Esophagus (tissue), 2 donors: ENCODE measurements around the gene SLC25A34. TPM values are rescaled to one million over a fixed set of nuclear protein-coding genes. Genes with fewer than 3 reads are reported as not detected.

Experiments used
- H3K27ac ChIP-seq, 2 donors: one replicate each; pipeline ENCODE4 v1.5.1; 2013; ENCODE audit warnings: low read depth in 2 of 2, mild to moderate bottlenecking in 2 of 2, inconsistent platforms in 1 of 2, low read length in 1 of 2, moderate library complexity in 1 of 2
- H3K27me3 ChIP-seq, 2 donors: one replicate each; pipeline ENCODE4 v1.6.1; 2013; ENCODE audit warnings: low read length in 2 of 2, control low read depth in 1 of 2, mild to moderate bottlenecking in 1 of 2; ENCODE audit not compliant: insufficient read depth in 2 of 2, control insufficient read depth in 1 of 2
- H3K36me3 ChIP-seq, 2 donors: one replicate each; pipeline ENCODE4 v1.6.1; 2013; ENCODE audit warnings: low read length in 1 of 2; ENCODE audit not compliant: control insufficient read depth in 2 of 2, insufficient read depth in 2 of 2
- H3K4me1 ChIP-seq, 2 donors: one replicate each; pipeline ENCODE4 v1.6.1; 2013; ENCODE audit warnings: low read length in 1 of 2; ENCODE audit not compliant: control insufficient read depth in 2 of 2, insufficient read depth in 2 of 2
- H3K4me3 ChIP-seq, 2 donors: one replicate each; pipeline ENCODE4 v1.5.1; 2013; ENCODE audit warnings: low read length in 2 of 2, mild to moderate bottlenecking in 2 of 2, low read depth in 1 of 2, moderate library complexity in 1 of 2
- H3K9me3 ChIP-seq, 2 donors: one replicate each; pipeline ENCODE4 v1.6.1; 2013; ENCODE audit warnings: mild to moderate bottlenecking in 2 of 2, low read depth in 1 of 2, low read length in 1 of 2, moderate library complexity in 1 of 2; ENCODE audit not compliant: control insufficient read depth in 2 of 2, insufficient read depth in 1 of 2
- WGBS, 2 donors: extraction: QIAGEN DNeasy Blood & Tissue Kit; methylation state at CpG; one replicate each; pipeline ENCODE4 v1.1.7; 2013; 5-methylcytosine and 5-hydroxymethylcytosine counted together
- polyA plus RNA-seq, 2 donors: library from polyadenylated mRNA; stranded (reverse); fragments of 200-250 nt; gene quantifications; one replicate each; pipeline ENCODE4 v1.2.3, GENCODE V29; 2013
- donor health status: healthy with polysubstance abuse.
- donor health status: Bipolar disorder and iron deficiency.

SLC25A34 gene
- polyA plus RNA-seq, 2 donors, result 0.46 to 2.7 TPM

- no peaks in the 10 kb centered on the region for H3K27me3 ChIP-seq
- peaks cover 17 to 56% of the 10 kb centered on the region in 2 donors for H3K36me3 ChIP-seq
- no peaks in the 10 kb centered on the region for H3K4me1 ChIP-seq
- 92 to 94% methylated on average over 20 of the region's 20 CpGs for WGBS, 2 donors
- H3K4me3 ChIP-seq, result no peak overlapping the region
- no peaks in the 10 kb centered on the region for H3K9me3 ChIP-seq
- no peak overlapping the region for H3K27ac ChIP-seq
Observed at GRCh38 chr1:15723631-15724246, 12.3 kb upstream of the SLC25A34 start.

GRCh38 chr1:15724949-15725880, 10.8 kb upstream of the SLC25A34 start:
- H3K9me3 ChIP-seq, result no peaks in the 10 kb centered on the region
- no peaks in the 10 kb centered on the region for H3K4me1 ChIP-seq
- H3K36me3 ChIP-seq, result peaks cover 17 to 60% of the 10 kb centered on the region in 2 donors
- H3K27ac ChIP-seq, result no peak overlapping the region
- H3K27me3 ChIP-seq, result no peaks in the 10 kb centered on the region
- 84 to 85% methylated on average over 26 of the region's 26 CpGs for WGBS, 2 donors
- no peak overlapping the region for H3K4me3 ChIP-seq

- no peaks in the 10 kb centered on the region for H3K4me1 ChIP-seq
- 90 to 93% methylated on average over 9 of the region's 9 CpGs for WGBS, 2 donors
- H3K9me3 ChIP-seq, result no peaks in the 10 kb centered on the region
- no peaks in the 10 kb centered on the region for H3K27me3 ChIP-seq
- no peak overlapping the region for H3K27ac ChIP-seq
- H3K4me3 ChIP-seq, result no peak overlapping the region
- H3K36me3 ChIP-seq, result peaks cover 22 to 66% of the 10 kb centered on the region in 2 donors
Observed at GRCh38 chr1:15726508-15726907, 9.6 kb upstream of the SLC25A34 start.

GRCh38 chr1:15727021-15727420, 9.0 kb upstream of the SLC25A34 start:
- Histone ChIP-seq H3K27me3 (no peaks in the 10 kb centered on the region), H3K4me3 (no peak overlapping the region), H3K36me3 (peaks cover 26 to 70% of the 10 kb centered on the region in 2 donors), H3K9me3 (no peaks in the 10 kb centered on the region), H3K27ac (no peak overlapping the region), H3K4me1 (no peaks in the 10 kb centered on the region)
- 89% methylated on average over 20 to 21 of the region's 21 CpGs for WGBS, 2 donors

- Histone ChIP-seq H3K4me1 (no peaks in the 10 kb centered on the region), H3K27ac (no peak overlapping the region), H3K9me3 (no peaks in the 10 kb centered on the region), H3K36me3 (peaks cover 28 to 74% of the 10 kb centered on the region in 2 donors), H3K27me3 (no peaks in the 10 kb centered on the region), H3K4me3 (no peak overlapping the region)
- WGBS, 2 donors, result 86 to 88% methylated on average over 13 of the region's 13 CpGs
Observed at GRCh38 chr1:15727424-15727823, 8.6 kb upstream of the SLC25A34 start.

- Histone ChIP-seq H3K27ac (no peak overlapping the region), H3K27me3 (no peaks in the 10 kb centered on the region), H3K36me3 (peaks cover 28 to 79% of the 10 kb centered on the region in 2 donors), H3K4me1 (peaks cover 0 to 3% of the 10 kb centered on the region in 2 donors), H3K4me3 (no peak overlapping the region), H3K9me3 (no peaks in the 10 kb centered on the region)
- WGBS, 2 donors, result 91% methylated on average over 23 of the region's 23 CpGs
Observed at GRCh38 chr1:15727866-15728534, 8.1 kb upstream of the SLC25A34 start.

- H3K4me1 ChIP-seq, result peaks cover 0 to 3% of the 10 kb centered on the region in 2 donors
- peaks cover 38 to 87% of the 10 kb centered on the region in 2 donors for H3K36me3 ChIP-seq
- no peaks in the 10 kb centered on the region for H3K9me3 ChIP-seq
- H3K4me3 ChIP-seq, result no peak overlapping the region
- H3K27ac ChIP-seq, result no peak overlapping the region
- no peaks in the 10 kb centered on the region for H3K27me3 ChIP-seq
- WGBS, 2 donors, result 78 to 91% methylated on average over 22 of the region's 22 CpGs
Observed at GRCh38 chr1:15728937-15729657, 7.0 kb upstream of the SLC25A34 start.

- Histone ChIP-seq H3K36me3 (peaks cover 40 to 85% of the 10 kb centered on the region in 2 donors), H3K4me3 (no peak overlapping the region), H3K27me3 (no peaks in the 10 kb centered on the region), H3K4me1 (peaks cover 2 to 10% of the 10 kb centered on the region in 2 donors), H3K9me3 (no peaks in the 10 kb centered on the region), H3K27ac (no peak overlapping the region)
- WGBS, 2 donors, result 91 to 95% methylated on average over 16 of the region's 16 CpGs
Observed at GRCh38 chr1:15730423-15730822, 5.6 kb upstream of the SLC25A34 start.

GRCh38 chr1:15730936-15731335, 5.1 kb upstream of the SLC25A34 start:
- H3K4me1 ChIP-seq, result peaks cover 4 to 12% of the 10 kb centered on the region in 2 donors
- no peak overlapping the region for H3K4me3 ChIP-seq
- 92 to 94% methylated on average over 16 of the region's 16 CpGs for WGBS, 2 donors
- H3K27me3 ChIP-seq, result no peaks in the 10 kb centered on the region
- peaks cover 39 to 81% of the 10 kb centered on the region in 2 donors for H3K36me3 ChIP-seq
- no peak overlapping the region for H3K27ac ChIP-seq
- no peaks in the 10 kb centered on the region for H3K9me3 ChIP-seq
